Measurements from ENCODE around the gene LRRIQ1.

The LRRIQ1 gene

DNA sequence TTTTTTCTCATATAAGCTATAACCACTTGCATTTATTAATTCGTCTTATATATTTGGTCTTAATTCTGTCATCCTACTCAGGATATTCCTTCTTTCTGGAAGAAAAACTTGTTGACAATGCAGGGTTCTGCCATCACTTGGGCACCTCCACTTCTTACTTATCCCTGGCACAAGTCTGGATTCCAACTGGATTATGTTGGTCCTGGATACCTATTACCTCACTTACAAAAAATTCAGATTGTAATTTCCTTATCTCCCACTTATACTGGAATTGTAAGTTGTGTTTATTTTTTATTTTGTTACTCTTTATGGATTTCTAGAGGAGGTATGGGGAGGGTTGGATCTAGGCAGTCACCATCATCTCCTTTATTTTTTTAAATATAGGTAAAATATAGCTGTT, 36.7 kb downstream of the LRRIQ1 start:
- Histone ChIP-seq H3K4me1 (ENCODE audit: control insufficient read depth, insufficient read depth, low read length) (no peaks in the 10 kb centered on the region), H3K4me3 (ENCODE audit: low read depth, low read length) (no peak overlapping the region), H3K9me3 (ENCODE audit: control insufficient read depth, insufficient read depth, low read depth, low read length) (no peaks in the 10 kb centered on the region), H3K27ac (ENCODE audit: extremely low read depth, low read depth, low read length) (no peak overlapping the region), H3K36me3 (ENCODE audit: control insufficient read depth in 2 of 2, insufficient read depth in 1 of 2, low read length in 2 of 2) (no peaks in the 10 kb centered on the region)
- TF ChIP-seq, protein P1, sequence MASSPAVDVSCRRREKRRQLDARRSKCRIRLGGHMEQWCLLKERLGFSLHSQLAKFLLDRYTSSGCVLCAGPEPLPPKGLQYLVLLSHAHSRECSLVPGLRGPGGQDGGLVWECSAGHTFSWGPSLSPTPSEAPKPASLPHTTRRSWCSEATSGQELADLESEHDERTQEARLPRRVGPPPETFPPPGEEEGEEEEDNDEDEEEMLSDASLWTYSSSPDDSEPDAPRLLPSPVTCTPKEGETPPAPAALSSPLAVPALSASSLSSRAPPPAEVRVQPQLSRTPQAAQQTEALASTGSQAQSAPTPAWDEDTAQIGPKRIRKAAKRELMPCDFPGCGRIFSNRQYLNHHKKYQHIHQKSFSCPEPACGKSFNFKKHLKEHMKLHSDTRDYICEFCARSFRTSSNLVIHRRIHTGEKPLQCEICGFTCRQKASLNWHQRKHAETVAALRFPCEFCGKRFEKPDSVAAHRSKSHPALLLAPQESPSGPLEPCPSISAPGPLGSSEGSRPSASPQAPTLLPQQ (tag by site-specific recombination; IDR thresholded peaks at IDR 0.05) = no peak
- TF ChIP-seq ZNF548 (tag by site-specific recombination; IDR thresholded peaks at IDR 0.05) (no peak), ZFP3 (tag by site-specific recombination; IDR thresholded peaks at IDR 0.05; ENCODE audit: low read depth) (no peak), SP3 (tag by site-specific recombination; IDR thresholded peaks at IDR 0.05) (no peak), ZNF747 (tag by site-specific recombination; IDR thresholded peaks at IDR 0.05) (no peak), ZNF302 (tag by site-specific recombination; IDR thresholded peaks at IDR 0.05; ENCODE audit: low read depth) (no peak)
- TF ChIP-seq, protein P2, sequence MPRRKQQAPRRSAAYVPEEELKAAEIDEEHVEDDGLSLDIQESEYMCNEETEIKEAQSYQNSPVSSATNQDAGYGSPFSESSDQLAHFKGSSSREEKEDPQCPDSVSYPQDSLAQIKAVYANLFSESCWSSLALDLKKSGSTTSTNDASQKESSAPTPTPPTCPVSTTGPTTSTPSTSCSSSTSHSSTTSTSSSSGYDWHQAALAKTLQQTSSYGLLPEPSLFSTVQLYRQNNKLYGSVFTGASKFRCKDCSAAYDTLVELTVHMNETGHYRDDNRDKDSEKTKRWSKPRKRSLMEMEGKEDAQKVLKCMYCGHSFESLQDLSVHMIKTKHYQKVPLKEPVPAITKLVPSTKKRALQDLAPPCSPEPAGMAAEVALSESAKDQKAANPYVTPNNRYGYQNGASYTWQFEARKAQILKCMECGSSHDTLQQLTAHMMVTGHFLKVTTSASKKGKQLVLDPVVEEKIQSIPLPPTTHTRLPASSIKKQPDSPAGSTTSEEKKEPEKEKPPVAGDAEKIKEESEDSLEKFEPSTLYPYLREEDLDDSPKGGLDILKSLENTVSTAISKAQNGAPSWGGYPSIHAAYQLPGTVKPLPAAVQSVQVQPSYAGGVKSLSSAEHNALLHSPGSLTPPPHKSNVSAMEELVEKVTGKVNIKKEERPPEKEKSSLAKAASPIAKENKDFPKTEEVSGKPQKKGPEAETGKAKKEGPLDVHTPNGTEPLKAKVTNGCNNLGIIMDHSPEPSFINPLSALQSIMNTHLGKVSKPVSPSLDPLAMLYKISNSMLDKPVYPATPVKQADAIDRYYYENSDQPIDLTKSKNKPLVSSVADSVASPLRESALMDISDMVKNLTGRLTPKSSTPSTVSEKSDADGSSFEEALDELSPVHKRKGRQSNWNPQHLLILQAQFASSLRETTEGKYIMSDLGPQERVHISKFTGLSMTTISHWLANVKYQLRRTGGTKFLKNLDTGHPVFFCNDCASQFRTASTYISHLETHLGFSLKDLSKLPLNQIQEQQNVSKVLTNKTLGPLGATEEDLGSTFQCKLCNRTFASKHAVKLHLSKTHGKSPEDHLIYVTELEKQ (tag by site-specific recombination; IDR thresholded peaks at IDR 0.05; ENCODE audit: borderline replicate concordance) = no peak
- POLR2A ChIA-PET = no interaction called here
- CTCF ChIA-PET = interaction anchor here (0.6 to 0.7 kb wide), 4 partner anchors 18 to 744 kb away, joined by 3 to 5 read pairs (median 4); no protein-coding TSS in a partner anchor

DNA sequence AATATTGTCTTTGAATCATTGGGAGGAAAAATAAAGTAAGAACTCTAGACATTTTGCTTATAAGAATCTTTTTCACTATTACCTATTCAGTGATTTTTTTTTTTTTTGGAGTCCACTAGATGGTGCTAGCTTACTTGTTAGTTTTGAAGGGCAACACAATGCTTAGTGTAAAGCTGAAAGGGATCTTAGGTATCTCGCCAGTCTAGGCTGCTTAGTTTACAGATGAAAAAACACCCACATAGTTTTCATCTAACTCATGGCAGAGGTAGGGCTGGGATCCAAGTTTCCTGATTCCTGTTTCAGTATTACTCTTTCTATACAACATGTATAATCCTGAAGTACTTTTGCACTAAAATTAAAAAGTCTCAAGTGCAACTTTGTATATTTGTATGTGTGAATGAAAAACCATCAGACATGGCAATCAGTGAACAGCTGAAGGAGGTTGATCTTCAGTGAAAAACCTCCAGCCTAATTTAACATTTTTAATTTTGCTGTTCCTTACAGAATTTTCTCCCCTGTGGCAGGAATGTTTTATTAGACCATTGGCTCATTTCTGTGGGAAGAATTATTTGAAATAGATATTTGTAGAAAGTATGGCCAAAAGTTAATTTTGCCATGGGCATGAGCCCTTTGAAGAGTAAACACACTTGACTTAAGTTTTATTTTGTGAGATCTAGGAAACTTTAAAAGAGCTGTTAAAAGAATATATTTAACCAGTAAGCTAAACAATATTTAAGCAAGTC, 40.7 kb downstream of the LRRIQ1 start:
- no peak overlapping the region for H3K27ac ChIP-seq (ENCODE audit: extremely low read depth, low read depth, low read length)
- H3K9me3 ChIP-seq (ENCODE audit: control insufficient read depth, insufficient read depth, low read depth, low read length) = no peaks in the 10 kb centered on the region
- no peaks in the 10 kb centered on the region for H3K36me3 ChIP-seq (ENCODE audit: control insufficient read depth in 2 of 2, insufficient read depth in 1 of 2, low read length in 2 of 2)
- POLR2A ChIA-PET = interaction anchor here (0.7 kb wide), 1 partner anchor 354 kb away, joined by 3 read pairs; no protein-coding TSS in a partner anchor
- no peaks in the 10 kb centered on the region for H3K4me1 ChIP-seq (ENCODE audit: control insufficient read depth, insufficient read depth, low read length)
- CTCF ChIA-PET = interaction anchor here (0.5 to 2.4 kb wide), 16 partner anchors 11 to 373 kb away, joined by 3 to 10 read pairs (median 3); no protein-coding TSS in a partner anchor
- H3K4me3 ChIP-seq (ENCODE audit: low read depth, low read length) = no peak overlapping the region
- TF ChIP-seq ZNF610 (tag by site-specific recombination; IDR thresholded peaks at IDR 0.05; ENCODE audit: borderline replicate concordance) (no peak), ZNF24 (tag by site-specific recombination; IDR thresholded peaks at IDR 0.05) (no peak), ZNF558 (tag by site-specific recombination; IDR thresholded peaks at IDR 0.05) (no peak), ZNF549 (tag by site-specific recombination; IDR thresholded peaks at IDR 0.05) (no peak), ZNF654 (tag by site-specific recombination; IDR thresholded peaks at IDR 0.05; ENCODE audit: low read depth) (peak; percentile 93), ZNF660 (tag by site-specific recombination; IDR thresholded peaks at IDR 0.05) (peak; percentile 38; the same call in 1 of the 2 replicates), ZBTB17 (tag by site-specific recombination; IDR thresholded peaks at IDR 0.05) (0 out of 2 replicates have a peak, but pooled peaks have one; percentile 19)
- TF ChIP-seq, protein P3, sequence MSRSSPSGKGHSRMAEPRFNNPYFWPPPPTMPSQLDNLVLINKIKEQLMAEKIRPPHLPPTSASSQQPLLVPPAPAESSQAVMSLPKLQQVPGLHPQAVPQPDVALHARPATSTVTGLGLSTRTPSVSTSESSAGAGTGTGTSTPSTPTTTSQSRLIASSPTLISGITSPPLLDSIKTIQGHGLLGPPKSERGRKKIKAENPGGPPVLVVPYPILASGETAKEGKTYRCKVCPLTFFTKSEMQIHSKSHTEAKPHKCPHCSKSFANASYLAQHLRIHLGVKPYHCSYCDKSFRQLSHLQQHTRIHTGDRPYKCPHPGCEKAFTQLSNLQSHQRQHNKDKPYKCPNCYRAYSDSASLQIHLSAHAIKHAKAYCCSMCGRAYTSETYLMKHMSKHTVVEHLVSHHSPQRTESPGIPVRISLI (tag by site-specific recombination; IDR thresholded peaks at IDR 0.05) = peak; percentile 80; the same call in 1 of the 2 replicates
- TF ChIP-seq, protein P4, sequence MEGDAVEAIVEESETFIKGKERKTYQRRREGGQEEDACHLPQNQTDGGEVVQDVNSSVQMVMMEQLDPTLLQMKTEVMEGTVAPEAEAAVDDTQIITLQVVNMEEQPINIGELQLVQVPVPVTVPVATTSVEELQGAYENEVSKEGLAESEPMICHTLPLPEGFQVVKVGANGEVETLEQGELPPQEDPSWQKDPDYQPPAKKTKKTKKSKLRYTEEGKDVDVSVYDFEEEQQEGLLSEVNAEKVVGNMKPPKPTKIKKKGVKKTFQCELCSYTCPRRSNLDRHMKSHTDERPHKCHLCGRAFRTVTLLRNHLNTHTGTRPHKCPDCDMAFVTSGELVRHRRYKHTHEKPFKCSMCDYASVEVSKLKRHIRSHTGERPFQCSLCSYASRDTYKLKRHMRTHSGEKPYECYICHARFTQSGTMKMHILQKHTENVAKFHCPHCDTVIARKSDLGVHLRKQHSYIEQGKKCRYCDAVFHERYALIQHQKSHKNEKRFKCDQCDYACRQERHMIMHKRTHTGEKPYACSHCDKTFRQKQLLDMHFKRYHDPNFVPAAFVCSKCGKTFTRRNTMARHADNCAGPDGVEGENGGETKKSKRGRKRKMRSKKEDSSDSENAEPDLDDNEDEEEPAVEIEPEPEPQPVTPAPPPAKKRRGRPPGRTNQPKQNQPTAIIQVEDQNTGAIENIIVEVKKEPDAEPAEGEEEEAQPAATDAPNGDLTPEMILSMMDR (tag by site-specific recombination; IDR thresholded peaks at IDR 0.05) = 0 out of 2 replicates have a peak, but pooled peaks have one; percentile 9
- TF ChIP-seq, protein P5, sequence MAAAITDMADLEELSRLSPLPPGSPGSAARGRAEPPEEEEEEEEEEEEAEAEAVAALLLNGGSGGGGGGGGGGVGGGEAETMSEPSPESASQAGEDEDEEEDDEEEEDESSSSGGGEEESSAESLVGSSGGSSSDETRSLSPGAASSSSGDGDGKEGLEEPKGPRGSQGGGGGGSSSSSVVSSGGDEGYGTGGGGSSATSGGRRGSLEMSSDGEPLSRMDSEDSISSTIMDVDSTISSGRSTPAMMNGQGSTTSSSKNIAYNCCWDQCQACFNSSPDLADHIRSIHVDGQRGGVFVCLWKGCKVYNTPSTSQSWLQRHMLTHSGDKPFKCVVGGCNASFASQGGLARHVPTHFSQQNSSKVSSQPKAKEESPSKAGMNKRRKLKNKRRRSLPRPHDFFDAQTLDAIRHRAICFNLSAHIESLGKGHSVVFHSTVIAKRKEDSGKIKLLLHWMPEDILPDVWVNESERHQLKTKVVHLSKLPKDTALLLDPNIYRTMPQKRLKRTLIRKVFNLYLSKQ (tag by site-specific recombination; IDR thresholded peaks at IDR 0.05; ENCODE audit: borderline replicate concordance) = no peak
